PC-3 (cell line): ENCODE data around the gene FOXP1. TPM values are rescaled to one million over a fixed set of nuclear protein-coding genes. Genes with fewer than 3 reads are reported as not detected.

Experiments
- ATAC-seq: fragments of 200-7000 bp; cut with Tn5 transposase; 2 replicates; pipeline ENCODE4 v1.9.1; 2020; ENCODE audit warnings: mild to moderate bottlenecking, moderate library complexity
- BruUV-seq: library from RNA; stranded (reverse); fragments of 400-500 nt; replicated peaks from 2 replicates; lab custom pipeline; 2021; lab: Mats Ljungman, UMichigan
- CTCF ChIA-PET: fragments of 300-600 bp; sonication (Branson Sonifier 250); formaldehyde crosslinking; loops from one replicate; lab custom pipeline; 2022; ENCODE audit warnings: antibody characterized with exemption; lab: Charles Lee
- POLR2A ChIA-PET: fragments of 300-600 bp; sonication (Branson Sonifier 250); formaldehyde crosslinking; loops from one replicate; lab custom pipeline; 2022; ENCODE audit warnings: antibody characterized with exemption; ENCODE audit not compliant: unreplicated experiment; lab: Charles Lee
- DNase-seq: peaks from one replicate; pipeline ENCODE4 v3.0.0-alpha.2; 2015
- H2AFZ ChIP-seq: fragments of 300-600 bp; sonication (generic); 2 replicates; pipeline ENCODE4 v1.6.0; 2016; ENCODE audit warnings: antibody characterized with exemption, low read length
- H3F3A ChIP-seq: fragments of 300-600 bp; sonication (generic); one replicate; pipeline ENCODE4 v1.6.0; 2017; ENCODE audit warnings: antibody characterized with exemption, low read length, control low read depth, mild to moderate bottlenecking; ENCODE audit not compliant: unreplicated experiment
- H3K27ac ChIP-seq: fragments of 300-600 bp; sonication (generic); 2 replicates; pipeline ENCODE4 v1.5.1; 2016; ENCODE audit warnings: mild to moderate bottlenecking, low read length
- H3K27me3 ChIP-seq: fragments of 300-600 bp; sonication (generic); 2 replicates; pipeline ENCODE4 v1.6.1; 2016; ENCODE audit warnings: low read length, mixed read lengths
- H3K36me3 ChIP-seq: fragments of 300-600 bp; sonication (generic); 2 replicates; pipeline ENCODE4 v1.6.1; 2016; ENCODE audit warnings: low read depth, mixed run types, low read length, mixed read lengths
- H3K4me1 ChIP-seq: fragments of 300-600 bp; sonication (generic); 2 replicates; pipeline ENCODE4 v1.5.1; 2016; ENCODE audit warnings: low read length; ENCODE audit not compliant: insufficient read depth
- H3K4me2 ChIP-seq: fragments of 300-600 bp; sonication (generic); 2 replicates; pipeline ENCODE4 v1.6.0; 2016; ENCODE audit warnings: low read length
- H3K4me3 ChIP-seq: fragments of 300-600 bp; sonication (generic); 2 replicates; pipeline ENCODE4 v1.5.1; 2016; ENCODE audit warnings: mild to moderate bottlenecking, low read length, mixed read lengths
- H3K79me2 ChIP-seq: fragments of 300-600 bp; sonication (generic); 2 replicates; pipeline ENCODE4 v1.6.1; 2017; ENCODE audit warnings: low read length, mixed read lengths
- H3K9ac ChIP-seq: fragments of 300-600 bp; sonication (generic); 2 replicates; pipeline ENCODE4 v1.6.0; 2016; ENCODE audit warnings: mild to moderate bottlenecking, low read length
- H3K9me2 ChIP-seq: fragments of 300-600 bp; sonication (generic); replicated peaks from 2 replicates; pipeline ENCODE4 v1.6.1; 2016; ENCODE audit warnings: mixed run types, low read length, mixed read lengths
- H3K9me3 ChIP-seq: fragments of 300-600 bp; sonication (generic); 2 replicates; pipeline ENCODE4 v1.6.1; 2016; ENCODE audit warnings: low read length, mixed read lengths
- H4K20me1 ChIP-seq: fragments of 300-600 bp; sonication (generic); 2 replicates; pipeline ENCODE4 v1.6.1; 2016; ENCODE audit warnings: low read length, mixed read lengths
- CTCF ChIP-seq: fragments of 300-600 bp; sonication (generic); conservative IDR thresholded peaks from 2 replicates; pipeline ENCODE4 v1.5.1; 2017; ENCODE audit warnings: antibody characterized with exemption, low read depth, mild to moderate bottlenecking, low read length
- EZH2 ChIP-seq: fragments of 300-600 bp; sonication (generic); IDR thresholded peaks from one replicate; pipeline ENCODE4 v1.6.1; 2017; ENCODE audit warnings: antibody characterized with exemption, mild to moderate bottlenecking, low read length; ENCODE audit not compliant: unreplicated experiment
- EZH2phosphoT487 ChIP-seq: fragments of 300-600 bp; sonication (generic); IDR thresholded peaks from 2 replicates; pipeline ENCODE4 v1.6.1; 2018; ENCODE audit warnings: mild to moderate bottlenecking, antibody characterized with exemption, low read length, borderline replicate concordance
- intact Hi-C: fragments of 100-400 bp; cut with micrococcal nuclease; formaldehyde crosslinking; loops from 2 replicates; pipeline ENCODE4 v1.9.0; 2023
- total RNA-seq: library from RNA; depleted of rRNA; stranded (reverse); fragments of >200 nt; gene quantifications from 2 replicates; pipeline ENCODE4 v1.2.3, GENCODE V29; 2014

FOXP1 gene
- total RNA-seq, 1 experiment from 2014 or later = 35.3 TPM

GRCh38 chr3:70989174-70989573 is 594.4 kb downstream of the FOXP1 start:
- no peak overlapping the region for H3K9ac ChIP-seq
- ChIA-PET CTCF (no interaction called here), POLR2A (no interaction called here)
- no peaks in the 10 kb centered on the region for H3K9me3 ChIP-seq
- H2AFZ ChIP-seq = no peak overlapping the region
- H4K20me1 ChIP-seq = no peaks in the 10 kb centered on the region
- H3K9me2 ChIP-seq = no peaks in the 10 kb centered on the region
- intact Hi-C loops = no loop called here
- H3K4me3 ChIP-seq = no peak overlapping the region
- no peak for DNase-seq
- peaks cover 22% of the 10 kb centered on the region; the same call in 1 of the 2 replicates for H3K36me3 ChIP-seq
- no peaks in the 10 kb centered on the region for H3K79me2 ChIP-seq
- ATAC-seq = no peak
- no peak overlapping the region for H3K27ac ChIP-seq
- no peak for TF ChIP-seq EZH2
- no peak for TF ChIP-seq CTCF
- no peak for TF ChIP-seq EZH2phosphoT487
- no peak overlapping the region for H3K4me2 ChIP-seq
- no peaks in the 10 kb centered on the region for H3F3A ChIP-seq
- no TSS peak for BruUV-seq
- no peaks in the 10 kb centered on the region for H3K27me3 ChIP-seq
- H3K4me1 ChIP-seq = peaks cover 2% of the 10 kb centered on the region

GRCh38 chr3:70988111-70988510 is 595.4 kb downstream of the FOXP1 start:
- TF ChIP-seq EZH2phosphoT487 (no peak), EZH2 (no peak), CTCF (no peak)
- no TSS peak for BruUV-seq
- Histone ChIP-seq H3K27me3 (no peaks in the 10 kb centered on the region), H3K4me3 (no peak overlapping the region), H3F3A (no peaks in the 10 kb centered on the region), H3K79me2 (no peaks in the 10 kb centered on the region), H3K27ac (no peak overlapping the region), H3K9me2 (no peaks in the 10 kb centered on the region), H4K20me1 (no peaks in the 10 kb centered on the region), H3K36me3 (peaks cover 22% of the 10 kb centered on the region; the same call in 1 of the 2 replicates), H3K4me1 (peaks cover 13% of the 10 kb centered on the region), H2AFZ (no peak overlapping the region), H3K9ac (no peak overlapping the region), H3K9me3 (no peaks in the 10 kb centered on the region), H3K4me2 (no peak overlapping the region)
- intact Hi-C loops = no loop called here
- no peak for DNase-seq
- ChIA-PET POLR2A (no interaction called here), CTCF (no interaction called here)
- ATAC-seq = no peak

- peaks cover 22% of the 10 kb centered on the region; the same call in 1 of the 2 replicates for H3K36me3 ChIP-seq
- no peak overlapping the region for H3K27ac ChIP-seq
- no peak for ATAC-seq
- no peak overlapping the region for H2AFZ ChIP-seq
- POLR2A ChIA-PET = interaction anchor here (0.8 kb wide), 1 partner anchor 702 kb away, joined by 5 read pairs; no protein-coding TSS in a partner anchor
- no peaks in the 10 kb centered on the region for H4K20me1 ChIP-seq
- TF ChIP-seq CTCF (no peak), EZH2 (no peak), EZH2phosphoT487 (no peak)
- no peak overlapping the region for H3K9ac ChIP-seq
- no peak for DNase-seq
- H3K4me2 ChIP-seq = no peak overlapping the region
- no peak overlapping the region for H3K4me3 ChIP-seq
- H3K79me2 ChIP-seq = no peaks in the 10 kb centered on the region
- H3K4me1 ChIP-seq = peaks cover 29% of the 10 kb centered on the region
- H3K27me3 ChIP-seq = no peaks in the 10 kb centered on the region
- BruUV-seq = no TSS peak
- CTCF ChIA-PET = no interaction called here
- intact Hi-C loops = no loop called here
- no peaks in the 10 kb centered on the region for H3F3A ChIP-seq
- no peaks in the 10 kb centered on the region for H3K9me2 ChIP-seq
- H3K9me3 ChIP-seq = no peaks in the 10 kb centered on the region
Observed at GRCh38 chr3:70985572-70985971, 598.0 kb downstream of the FOXP1 start.
